Adipocyte (in vitro differentiated cells): ENCODE results near the gene DTX3.

ENCODE experiments used
- DNase-seq: peaks from one replicate; pipeline ENCODE4 v3.0.0-alpha.2; 2015; ENCODE audit warnings: low read depth
- H3K27me3 ChIP-seq: replicated peaks from 2 replicates; pipeline ENCODE4 v1.7.0; 2013; ENCODE audit warnings: mild to moderate bottlenecking, low read length, moderate library complexity; ENCODE audit not compliant: control insufficient read depth, insufficient read depth
- H3K36me3 ChIP-seq: 2 replicates; pipeline ENCODE4 v1.7.0; 2013; ENCODE audit warnings: low read length, mild to moderate bottlenecking, moderate library complexity; ENCODE audit not compliant: control insufficient read depth, insufficient read depth, severe bottlenecking
- H3K4me1 ChIP-seq: 2 replicates; pipeline ENCODE4 v1.7.0; 2013; ENCODE audit warnings: mild to moderate bottlenecking, low read length, moderate library complexity; ENCODE audit not compliant: control insufficient read depth, insufficient read depth
- H3K4me3 ChIP-seq: 2 replicates; pipeline ENCODE4 v1.7.0; 2013; ENCODE audit warnings: mild to moderate bottlenecking, low read length, moderate library complexity
- H3K9ac ChIP-seq: 2 replicates; pipeline ENCODE4 v1.7.0; 2013; ENCODE audit warnings: mild to moderate bottlenecking, low read length, moderate library complexity
- H3K9me3 ChIP-seq: 2 replicates; pipeline ENCODE4 v1.7.0; 2013; ENCODE audit warnings: mild to moderate bottlenecking, low read length, moderate library complexity; ENCODE audit not compliant: control insufficient read depth

The DTX3 gene

DNA sequence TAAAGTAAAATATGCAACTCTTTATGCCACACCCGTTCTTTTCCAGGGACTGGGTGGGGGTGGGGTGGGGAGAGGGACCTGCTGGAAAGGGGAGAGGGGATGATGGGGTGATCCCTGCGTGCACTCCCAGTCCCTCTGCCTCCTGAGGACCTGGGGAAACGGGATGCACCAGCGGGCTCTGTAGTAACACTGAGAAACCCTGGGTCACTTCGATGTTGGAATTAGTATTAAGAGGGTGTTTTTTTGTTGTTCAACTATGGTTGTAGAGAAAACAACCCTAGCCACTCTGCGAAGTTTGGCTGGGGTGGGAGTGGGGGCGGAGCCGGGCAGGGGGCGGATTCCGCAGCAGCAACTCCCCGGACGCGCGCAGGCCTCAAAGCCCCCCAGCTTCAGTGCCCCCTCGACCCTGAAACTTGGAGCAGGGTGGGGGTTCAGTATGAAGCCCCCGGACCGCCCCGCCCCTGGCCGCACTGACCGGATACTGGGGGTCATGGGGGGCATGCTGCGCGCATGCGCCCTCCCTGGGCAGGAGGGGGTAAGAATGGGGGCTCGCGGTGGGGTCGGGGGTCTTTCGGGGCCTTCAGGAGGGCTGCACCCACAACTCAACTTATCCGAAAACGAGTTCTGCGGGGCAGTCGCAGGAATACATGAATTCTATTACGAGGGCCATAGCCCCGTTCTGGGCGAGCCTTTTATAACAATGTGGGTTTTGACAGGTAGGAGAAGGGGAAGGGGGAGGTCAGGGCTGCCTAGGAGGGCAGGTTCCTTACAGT is 5.3 kb downstream of the DTX3 start:
- peaks cover 14% of the 10 kb centered on the region for H3K4me1 ChIP-seq
- peak overlapping the region; percentile 23 for H3K4me3 ChIP-seq
- no peak for DNase-seq
- no peaks in the 10 kb centered on the region for H3K36me3 ChIP-seq
- H3K9me3 ChIP-seq, result no peaks in the 10 kb centered on the region
- no peak overlapping the region for H3K9ac ChIP-seq
- peaks cover 39% of the 10 kb centered on the region for H3K27me3 ChIP-seq

- Histone ChIP-seq H3K36me3 (no peaks in the 10 kb centered on the region), H3K27me3 (peaks cover 37% of the 10 kb centered on the region), H3K4me1 (peaks cover 14% of the 10 kb centered on the region), H3K9me3 (no peaks in the 10 kb centered on the region), H3K4me3 (peak overlapping the region; percentile 66), H3K9ac (no peak overlapping the region)
- DNase-seq, result no peak
These were observed 6.0 kb downstream of the DTX3 start for GRCh38 chr12:57610554-57611107.

DNA sequence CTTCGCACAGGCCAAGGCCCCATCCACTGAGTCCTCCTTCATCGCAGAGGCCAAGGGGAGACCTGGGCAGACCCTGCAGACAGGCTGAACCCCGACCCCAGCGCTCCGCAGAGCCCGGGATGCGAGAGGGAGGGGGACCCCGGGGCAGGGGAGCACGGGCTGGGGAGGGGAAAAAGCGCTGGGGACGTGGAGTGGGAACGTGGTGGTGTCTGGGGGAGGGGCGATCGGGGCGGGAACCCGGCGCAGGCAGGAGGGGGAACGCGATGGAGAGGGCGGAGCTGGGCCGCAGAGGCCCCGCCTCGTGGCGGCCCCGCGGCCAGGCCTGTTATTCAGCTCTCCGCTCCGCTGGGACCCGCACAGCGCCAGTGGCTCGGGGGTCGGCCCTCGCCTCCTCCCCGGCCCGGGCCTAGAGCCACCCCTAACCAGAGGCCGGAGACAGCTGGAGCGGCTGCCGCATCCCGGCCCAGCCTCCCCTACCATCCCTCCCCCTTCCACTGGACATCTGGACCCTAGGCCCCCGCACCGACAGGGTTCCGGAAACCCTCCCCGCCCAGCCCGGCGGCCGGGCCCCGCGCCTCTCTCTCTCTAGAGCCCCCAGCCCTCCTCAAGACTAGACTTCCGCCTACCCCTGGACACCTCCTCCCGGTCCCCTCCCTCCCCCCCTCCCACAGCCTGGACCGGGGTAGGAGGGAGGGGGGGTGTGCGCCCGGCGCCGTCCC is 6.6 kb downstream of the DTX3 start, which contains the start of gene ARHGEF25:
ARHGEF25 (plus strand) TSS at position 328 of the 719 bp plus-strand sequence. CDS start 460 bp downstream, outside the sequence.
- H3K27me3 ChIP-seq, result peaks cover 37% of the 10 kb centered on the region
- peaks cover 14% of the 10 kb centered on the region for H3K4me1 ChIP-seq
- H3K9ac ChIP-seq, result peak within 1 kb of the TSS; percentile 67
- no peaks in the 10 kb centered on the region for H3K9me3 ChIP-seq
- peak within 1 kb of the TSS; percentile 66 for H3K4me3 ChIP-seq
- DNase-seq, result peak; percentile 81
- H3K36me3 ChIP-seq, result no peaks in the 10 kb centered on the region

DNA sequence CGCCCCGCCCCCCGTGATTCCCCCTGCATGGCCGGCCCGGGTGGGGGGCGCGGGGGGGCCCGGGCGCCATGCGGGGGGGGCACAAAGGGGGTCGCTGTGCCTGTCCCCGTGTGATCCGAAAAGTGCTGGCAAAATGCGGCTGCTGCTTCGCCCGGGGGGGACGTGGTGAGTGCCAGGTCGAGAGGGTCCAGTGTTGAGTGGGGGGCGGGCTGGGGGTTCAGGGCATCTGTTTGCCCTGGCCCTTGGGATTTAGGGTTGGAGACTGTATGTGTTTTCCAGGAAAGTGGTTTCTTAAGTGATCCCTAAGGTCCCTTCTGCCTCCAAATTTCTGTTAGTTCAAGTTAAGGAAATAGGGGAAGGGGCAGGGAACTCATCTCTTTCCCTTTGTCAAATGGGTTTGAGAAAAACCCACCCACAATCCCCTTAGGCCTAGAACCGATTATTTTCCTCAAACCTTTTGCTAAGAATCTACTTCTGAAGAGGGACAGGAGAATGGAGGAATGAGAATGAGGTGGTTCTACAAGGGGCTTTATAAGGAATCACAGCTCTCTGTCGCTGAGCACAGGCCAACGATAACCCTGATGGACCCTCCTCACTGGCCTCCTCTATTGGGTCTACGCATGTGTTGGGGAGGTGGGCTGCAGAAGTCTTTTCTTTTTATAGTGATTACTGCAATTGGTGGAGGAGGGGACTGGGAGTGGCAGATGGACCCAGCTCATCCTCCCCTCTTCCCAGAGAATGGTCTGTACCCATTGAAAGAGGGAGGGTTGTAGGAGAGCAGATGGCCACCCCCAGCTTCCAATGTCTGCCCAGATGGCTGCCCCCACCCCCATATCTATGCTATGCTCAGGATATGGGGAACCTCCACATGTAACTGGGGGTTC is 7.4 kb downstream of the DTX3 start:
- H3K4me1 ChIP-seq, result peaks cover 17% of the 10 kb centered on the region
- H3K36me3 ChIP-seq, result no peaks in the 10 kb centered on the region
- no peak for DNase-seq
- peaks cover 38% of the 10 kb centered on the region for H3K27me3 ChIP-seq
- peak overlapping the region; percentile 52 for H3K4me3 ChIP-seq
- no peak overlapping the region for H3K9ac ChIP-seq
- no peaks in the 10 kb centered on the region for H3K9me3 ChIP-seq

DNA sequence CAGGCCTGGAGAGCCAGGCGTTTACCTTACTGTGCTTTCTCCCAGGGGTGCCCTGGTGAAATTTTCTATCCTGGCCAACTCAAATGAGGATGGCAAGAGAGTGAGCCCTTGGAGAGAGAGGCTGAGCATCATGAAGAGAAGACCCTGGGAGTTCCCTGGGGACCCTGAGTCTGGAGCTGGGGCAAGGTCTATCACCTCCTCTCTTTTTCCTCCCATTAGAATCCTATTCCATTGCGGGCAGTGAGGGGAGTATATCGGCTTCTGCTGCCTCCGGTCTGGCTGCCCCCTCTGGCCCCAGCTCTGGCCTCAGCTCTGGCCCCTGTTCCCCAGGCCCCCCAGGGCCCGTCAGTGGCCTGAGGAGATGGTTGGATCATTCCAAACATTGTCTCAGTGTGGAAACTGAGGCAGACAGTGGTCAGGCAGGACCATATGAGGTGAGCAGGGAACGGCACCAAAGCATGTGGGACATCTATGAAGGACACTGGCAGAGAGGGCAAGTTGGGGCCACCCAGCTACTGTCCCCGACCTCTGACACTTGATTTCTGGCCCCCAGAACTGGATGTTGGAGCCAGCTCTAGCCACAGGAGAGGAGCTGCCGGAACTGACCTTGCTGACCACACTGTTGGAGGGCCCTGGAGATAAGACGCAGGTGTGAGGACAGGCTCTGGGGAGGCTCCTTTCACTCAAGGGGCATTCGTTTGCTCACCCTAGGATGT is 8.2 kb downstream of the DTX3 start:
- Histone ChIP-seq H3K4me1 (peaks cover 17% of the 10 kb centered on the region), H3K36me3 (no peaks in the 10 kb centered on the region), H3K27me3 (peaks cover 38% of the 10 kb centered on the region), H3K9ac (no peak overlapping the region), H3K9me3 (no peaks in the 10 kb centered on the region), H3K4me3 (no peak overlapping the region)
- DNase-seq, result no peak

DNA sequence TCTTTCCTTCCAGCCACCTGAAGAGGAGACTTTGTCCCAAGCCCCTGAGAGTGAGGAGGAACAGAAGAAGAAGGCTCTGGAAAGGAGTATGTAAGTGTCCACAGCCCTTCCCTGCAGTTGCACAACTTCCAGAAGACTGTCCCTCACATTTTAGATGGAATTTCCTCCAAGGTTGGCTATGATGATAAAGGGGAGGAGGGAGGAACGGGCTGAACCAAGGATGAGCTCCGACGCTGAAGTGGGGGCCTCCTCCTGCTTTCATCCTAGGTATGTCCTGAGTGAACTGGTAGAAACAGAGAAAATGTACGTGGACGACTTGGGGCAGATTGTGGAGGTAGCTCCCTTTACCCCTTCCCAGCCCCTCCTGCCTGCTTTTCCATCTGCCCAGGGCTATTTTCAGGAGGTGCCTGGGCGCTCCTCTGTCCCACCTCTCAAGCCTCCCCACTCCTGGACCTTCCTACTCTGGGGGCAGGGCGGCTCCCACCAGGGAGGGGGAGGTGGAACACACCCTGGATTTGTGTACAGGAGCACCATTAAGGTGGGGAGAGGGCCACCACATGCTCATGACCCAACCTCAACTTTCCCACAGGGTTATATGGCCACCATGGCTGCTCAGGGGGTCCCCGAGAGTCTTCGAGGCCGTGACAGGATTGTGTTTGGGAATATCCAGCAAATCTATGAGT is 8.9 kb downstream of the DTX3 start:
- Histone ChIP-seq H3K9me3 (no peaks in the 10 kb centered on the region), H3K4me1 (peaks cover 17% of the 10 kb centered on the region), H3K36me3 (no peaks in the 10 kb centered on the region), H3K27me3 (peaks cover 38% of the 10 kb centered on the region), H3K9ac (no peak overlapping the region), H3K4me3 (no peak overlapping the region)
- DNase-seq, result no peak

GRCh38 chr12:57614178-57614947 is 9.7 kb downstream of the DTX3 start:
- no peak for DNase-seq
- no peaks in the 10 kb centered on the region for H3K9me3 ChIP-seq
- H3K4me3 ChIP-seq, result no peak overlapping the region
- H3K27me3 ChIP-seq, result peaks cover 42% of the 10 kb centered on the region
- H3K4me1 ChIP-seq, result peaks cover 17% of the 10 kb centered on the region
- H3K36me3 ChIP-seq, result no peaks in the 10 kb centered on the region
- H3K9ac ChIP-seq, result no peak overlapping the region

- Histone ChIP-seq H3K4me3 (no peak overlapping the region), H3K9me3 (no peaks in the 10 kb centered on the region), H3K9ac (no peak overlapping the region), H3K27me3 (peaks cover 48% of the 10 kb centered on the region), H3K4me1 (peaks cover 17% of the 10 kb centered on the region), H3K36me3 (no peaks in the 10 kb centered on the region)
- DNase-seq, result no peak
These were observed 10.4 kb downstream of the DTX3 start for GRCh38 chr12:57614948-57615500.

DNA sequence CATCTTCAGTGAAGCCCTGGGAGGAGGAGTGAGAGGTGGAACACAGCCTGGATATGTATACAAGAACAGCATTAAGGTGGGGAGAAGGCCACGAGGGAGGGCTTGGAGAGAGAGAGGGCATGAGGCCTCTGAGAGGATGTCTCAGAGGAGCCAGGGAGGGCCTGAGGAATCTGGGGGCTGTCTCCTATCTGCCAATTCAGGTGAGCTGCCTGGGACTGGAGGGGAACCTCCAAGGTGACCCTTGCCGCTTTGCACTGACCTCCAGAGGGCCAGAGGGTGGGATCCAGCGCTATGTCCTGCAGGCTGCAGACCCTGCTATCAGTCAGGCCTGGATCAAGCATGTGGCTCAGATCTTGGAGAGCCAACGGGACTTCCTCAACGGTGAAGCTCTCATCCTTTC is 11.0 kb downstream of the DTX3 start:
- Histone ChIP-seq H3K36me3 (no peaks in the 10 kb centered on the region), H3K9ac (no peak overlapping the region), H3K4me1 (peaks cover 14% of the 10 kb centered on the region), H3K27me3 (peaks cover 51% of the 10 kb centered on the region), H3K4me3 (no peak overlapping the region), H3K9me3 (no peaks in the 10 kb centered on the region)
- no peak for DNase-seq
